Activated naive CD4-positive, alpha-beta T cell treated with anti-CD3 and anti-CD28 coated beads, Interleukin-2, amount 10 ng/mL, durations not matched to agents 5 hours and 36 hours (primary cell): ENCODE results near the gene CYP27C1. TPM values are rescaled to one million over a fixed set of nuclear protein-coding genes. Genes with fewer than 3 reads are reported as not detected.

Experiments used
- total RNA-seq, 2 experiments: library from RNA; stranded (reverse); gene quantifications; one replicate each; pipeline ENCODE4 v1.2.3, GENCODE V29; 2021

Gene CYP27C1
- total RNA-seq, result not detected

GRCh38 chr2:127220102-127220767 is at the start of gene CYP27C1:
Gene CYP27C1, minus strand, starts transcription at chr2:127220299. Its CDS starts 29 bp downstream, at chr2:127220270.

Other genes with a start within 250 kb of the CYP27C1 start
- 100 to 1,000 TPM; 157 to 162 TPM for gene BIN1, start 113.1 kb downstream of the CYP27C1 start, total RNA-seq
- 10 to 100 TPM; 49.3 to 56.5 TPM for gene ERCC3, start 73.8 kb upstream of the CYP27C1 start, total RNA-seq
- 10 to 100 TPM; 46.9 to 52.4 TPM for gene MAP3K2, start 167.7 kb upstream of the CYP27C1 start, total RNA-seq
- gene PROC, start 198.1 kb upstream of the CYP27C1 start, total RNA-seq, result not detected